Testis (tissue), 2 donors: ENCODE data around the gene CDYL2.

Source experiments
- POLR2A ChIP-seq: fragments of 450-650 bp; IDR thresholded peaks from one replicate; pipeline ENCODE4 v1.6.1; 2017; ENCODE audit warnings: antibody characterized with exemption, mild to moderate bottlenecking, moderate library complexity
- TF ChIP-seq, protein P1 (sequence below), 3 experiments: fragments of 450-650 bp in 2 of 3; fragments of 200-600 bp in 1 of 3; sonication (generic) in 1 of 3; IDR thresholded peaks; one replicate each; pipeline ENCODE4 v1.5.1; 2016 to 2019; ENCODE audit warnings: antibody characterized with exemption in 3 of 3, mild to moderate bottlenecking in 2 of 3, moderate library complexity in 1 of 3

DNA sequence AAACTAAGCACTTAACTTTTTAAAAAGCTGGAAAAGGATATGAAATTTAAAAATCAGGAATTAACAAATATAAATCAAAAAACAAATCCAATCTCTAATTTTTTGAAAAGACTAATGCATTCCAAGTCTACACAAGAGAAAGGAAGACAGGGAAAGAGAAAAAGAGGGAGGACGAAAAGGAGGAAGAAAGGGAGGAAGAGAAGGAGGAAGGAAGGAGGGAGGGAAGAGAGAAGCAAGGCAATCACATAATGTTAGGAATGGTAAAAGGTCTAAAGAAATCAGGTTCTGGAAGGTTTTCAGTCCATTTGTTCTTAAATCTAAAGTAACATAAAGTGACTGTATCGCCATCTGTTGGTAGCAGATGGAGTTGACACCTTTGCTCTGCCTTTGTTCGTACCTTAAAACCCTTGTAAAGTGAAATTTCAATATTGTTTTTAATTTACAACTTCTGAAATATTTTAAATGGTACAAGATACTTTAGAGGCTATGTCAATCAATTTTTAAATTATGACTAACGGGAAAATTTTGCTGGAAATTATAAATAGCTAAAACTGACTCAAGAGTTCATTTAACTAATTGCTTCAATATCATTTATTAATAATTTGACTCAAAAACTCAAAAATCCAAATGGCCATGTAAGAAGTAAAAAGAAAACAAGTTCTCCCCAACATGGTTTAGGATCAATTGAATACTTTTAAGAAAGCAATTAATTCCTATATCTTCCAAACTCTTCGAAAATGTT, 20.4 kb upstream of the CDYL2 start:
- TF ChIP-seq, protein P1, sequence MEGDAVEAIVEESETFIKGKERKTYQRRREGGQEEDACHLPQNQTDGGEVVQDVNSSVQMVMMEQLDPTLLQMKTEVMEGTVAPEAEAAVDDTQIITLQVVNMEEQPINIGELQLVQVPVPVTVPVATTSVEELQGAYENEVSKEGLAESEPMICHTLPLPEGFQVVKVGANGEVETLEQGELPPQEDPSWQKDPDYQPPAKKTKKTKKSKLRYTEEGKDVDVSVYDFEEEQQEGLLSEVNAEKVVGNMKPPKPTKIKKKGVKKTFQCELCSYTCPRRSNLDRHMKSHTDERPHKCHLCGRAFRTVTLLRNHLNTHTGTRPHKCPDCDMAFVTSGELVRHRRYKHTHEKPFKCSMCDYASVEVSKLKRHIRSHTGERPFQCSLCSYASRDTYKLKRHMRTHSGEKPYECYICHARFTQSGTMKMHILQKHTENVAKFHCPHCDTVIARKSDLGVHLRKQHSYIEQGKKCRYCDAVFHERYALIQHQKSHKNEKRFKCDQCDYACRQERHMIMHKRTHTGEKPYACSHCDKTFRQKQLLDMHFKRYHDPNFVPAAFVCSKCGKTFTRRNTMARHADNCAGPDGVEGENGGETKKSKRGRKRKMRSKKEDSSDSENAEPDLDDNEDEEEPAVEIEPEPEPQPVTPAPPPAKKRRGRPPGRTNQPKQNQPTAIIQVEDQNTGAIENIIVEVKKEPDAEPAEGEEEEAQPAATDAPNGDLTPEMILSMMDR (IDR thresholded peaks at IDR 0.05), result peak; percentile 39 to 76 (median 65)
- TF ChIP-seq POLR2A, result no peak
